ENCODE results near the gene PHLDB1.
"Not testable (repeated sequence)": the region's sequence is repeated elsewhere in the genome, so short reads cannot be mapped to it uniquely, and the experiment has no call there.

PHLDB1 gene

GRCh38 chr11:118572061-118572980, 35.1 kb upstream of the PHLDB1 start, which contains the start of gene ARCN1:
TSS of gene ARCN1 (plus strand) at chr11:118572409. CDS start at chr11:118572548, 139 bp downstream.
- ChIA-PET POLR2A (interaction anchor here (0.8 to 1.5 kb wide), 6 partner anchors 21 to 298 kb away, joined by 3 to 9 read pairs (median 4); no protein-coding TSS in a partner anchor), CTCF (interaction anchor here (0.7 to 1.0 kb wide), 3 partner anchors 20 to 1019 kb away, joined by 3 to 7 read pairs (median 5); no protein-coding TSS in a partner anchor)
- peak; percentile 80 for DNase-seq (ENCODE audit: extremely low spot score)
- TF ChIP-seq ZNF384 (IDR thresholded peaks at IDR 0.05) = peak; percentile 84
- no peak for TF ChIP-seq ELF4 (IDR thresholded peaks at IDR 0.05)

GRCh38 chr11:118572981-118573550, 34.3 kb upstream of the PHLDB1 start:
- DNase-seq (ENCODE audit: extremely low spot score) = peak; percentile 20
- ChIA-PET CTCF (interaction anchor here (1.0 kb wide), 1 partner anchor 19 kb away, joined by 3 read pairs; no protein-coding TSS in a partner anchor), POLR2A (interaction anchor here (0.8 to 1.5 kb wide), 5 partner anchors 21 to 297 kb away, joined by 3 to 9 read pairs (median 4); no protein-coding TSS in a partner anchor)
- TF ChIP-seq HDGF (IDR thresholded peaks at IDR 0.05; ENCODE audit: borderline replicate concordance) (no peak), BHLHE40 (IDR thresholded peaks at IDR 0.05; ENCODE audit: borderline replicate concordance) (no peak), ZNF384 (IDR thresholded peaks at IDR 0.05) (no peak), FOXM1 (IDR thresholded peaks at IDR 0.05; ENCODE audit: borderline replicate concordance) (no peak), PKNOX1 (IDR thresholded peaks at IDR 0.05) (no peak), CTBP1 (IDR thresholded peaks at IDR 0.05; ENCODE audit: borderline replicate concordance) (no peak), ARNT (IDR thresholded peaks at IDR 0.05) (no peak), LEF1 (IDR thresholded peaks at IDR 0.05; ENCODE audit: borderline replicate concordance) (no peak), FOXA1 (IDR thresholded peaks at IDR 0.05) (no peak), FOXK2 (IDR thresholded peaks at IDR 0.05) (no peak), SP1 (IDR thresholded peaks at IDR 0.05) (no peak), TARDBP (IDR thresholded peaks at IDR 0.05) (no peak), NFRKB (IDR thresholded peaks at IDR 0.05) (no peak), ELF4 (IDR thresholded peaks at IDR 0.05) (no peak), SUZ12 (IDR thresholded peaks at IDR 0.05) (no peak), L3MBTL2 (conservative IDR thresholded peaks at IDR 0.05) (no peak)

GRCh38 chr11:118574636-118575035, 32.8 kb upstream of the PHLDB1 start:
- DNase-seq (ENCODE audit: extremely low spot score) = no peak
- CTCF ChIA-PET = no interaction called here
- POLR2A ChIA-PET = no interaction called here
- TF ChIP-seq ELF4 (IDR thresholded peaks at IDR 0.05) (no peak), ZNF384 (IDR thresholded peaks at IDR 0.05) (peak; percentile 45), SUZ12 (IDR thresholded peaks at IDR 0.05) (no peak), PKNOX1 (IDR thresholded peaks at IDR 0.05) (no peak)

- CTCF ChIA-PET, POLR2A ChIA-PET: not testable (repeated sequence)
Observed at GRCh38 chr11:118577995-118578394, 29.4 kb upstream of the PHLDB1 start.

GRCh38 chr11:118581057-118581456, 26.4 kb upstream of the PHLDB1 start:
- CTCF ChIA-PET = no interaction called here
- DNase-seq (ENCODE audit: extremely low spot score) = no peak
- no peak for TF ChIP-seq TARDBP (IDR thresholded peaks at IDR 0.05)
- TF ChIP-seq CTBP1 (IDR thresholded peaks at IDR 0.05; ENCODE audit: borderline replicate concordance) = no peak
- TF ChIP-seq ELF4 (IDR thresholded peaks at IDR 0.05) = no peak
- TF ChIP-seq SUZ12 (IDR thresholded peaks at IDR 0.05) = no peak
- no peak for TF ChIP-seq L3MBTL2 (conservative IDR thresholded peaks at IDR 0.05)
- TF ChIP-seq NFRKB (IDR thresholded peaks at IDR 0.05) = no peak
- no peak for TF ChIP-seq FOXA1 (IDR thresholded peaks at IDR 0.05)
- no peak for TF ChIP-seq ZNF384 (IDR thresholded peaks at IDR 0.05)
- TF ChIP-seq LEF1 (IDR thresholded peaks at IDR 0.05; ENCODE audit: borderline replicate concordance) = no peak
- TF ChIP-seq FOXK2 (IDR thresholded peaks at IDR 0.05) = no peak
- TF ChIP-seq BHLHE40 (IDR thresholded peaks at IDR 0.05; ENCODE audit: borderline replicate concordance) = no peak
- TF ChIP-seq FOXM1 (IDR thresholded peaks at IDR 0.05; ENCODE audit: borderline replicate concordance) = no peak
- TF ChIP-seq ARNT (IDR thresholded peaks at IDR 0.05) = no peak
- no peak for TF ChIP-seq SP1 (IDR thresholded peaks at IDR 0.05)
- TF ChIP-seq HDGF (IDR thresholded peaks at IDR 0.05; ENCODE audit: borderline replicate concordance) = no peak
- POLR2A ChIA-PET = no interaction called here

More at GRCh38 chr11:118577995-118578394, 29.4 kb upstream of the PHLDB1 start:
- not testable (repeated sequence) for DNase-seq (ENCODE audit: extremely low spot score)

- ChIA-PET CTCF (no interaction called here), POLR2A (no interaction called here)
- TF ChIP-seq PKNOX1 (IDR thresholded peaks at IDR 0.05) = peak; percentile 46; the same call in 1 of the 2 replicates
- no peak for TF ChIP-seq BHLHE40 (IDR thresholded peaks at IDR 0.05; ENCODE audit: borderline replicate concordance)
- no peak for DNase-seq (ENCODE audit: extremely low spot score)
Observed at GRCh38 chr11:118587952-118588351, 19.5 kb upstream of the PHLDB1 start.
